ENCODE measurements around the gene OSBPL2. TPM values are rescaled to one million over a fixed set of nuclear protein-coding genes. Genes with fewer than 3 reads are reported as not detected.

The OSBPL2 gene
- total and polyA plus RNA-seq, 2 donors (not counting 3 experiments of a cell fraction or from before 2014, with no cell fraction given), result 13.1 to 33.0 TPM

DNA sequence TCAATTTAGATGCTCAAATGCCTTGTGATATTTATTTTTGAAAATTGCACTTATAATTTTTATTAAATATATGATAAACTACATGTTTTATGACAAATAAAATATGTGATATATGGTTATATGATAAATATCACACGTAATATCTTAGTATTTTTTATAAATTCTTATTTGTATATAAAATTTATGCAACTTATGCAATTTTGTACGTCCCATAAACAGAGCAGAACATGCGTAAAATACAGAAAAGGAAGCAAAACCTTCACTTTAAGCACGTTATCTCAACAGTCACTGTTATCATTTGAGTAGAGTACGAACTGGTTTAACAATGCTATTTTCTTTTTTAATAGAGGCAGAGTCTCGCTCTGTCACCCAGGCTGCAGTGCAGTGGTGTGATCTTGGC lies 48.8 kb downstream of the OSBPL2 start:
- POLR2A ChIA-PET, result no interaction called here

More for the DNA sequence above, 48.8 kb downstream of the OSBPL2 start:
- no TSS peak for BruUV-seq (replicated peaks)
- Histone ChIP-seq H3K79me2 (ENCODE audit: control insufficient read depth, insufficient read depth, low read length) (no peaks in the 10 kb centered on the region), H2AFZ (ENCODE audit: low read depth, low read length) (no peak overlapping the region), H4K20me1 (replicated peaks; ENCODE audit: control insufficient read depth, extremely low read depth, insufficient read depth, low read length) (no peaks in the 10 kb centered on the region), H3K36me3 (ENCODE audit: control insufficient read depth in 2 of 2, extremely low read depth in 1 of 2, insufficient read depth in 2 of 2, low read length in 2 of 2) (peaks cover 2 to 15% of the 10 kb centered on the region in 2 experiments), H3K27ac (ENCODE audit: insufficient read depth, low read depth, low read length) (peak overlapping the region; percentile 91), H3K4me1 (ENCODE audit: control insufficient read depth, extremely low read depth, insufficient read depth, low read length) (peaks cover 19% of the 10 kb centered on the region), H3K4me3 (replicated peaks in 1 of 3; ENCODE audit: insufficient read depth in 1 of 3, low read depth in 1 of 3, low read length in 3 of 3) (no peak overlapping the region), H3K9me1 (replicated peaks; ENCODE audit: control insufficient read depth, extremely low read depth, insufficient read depth, low read length) (no peaks in the 10 kb centered on the region), H3K9me3 (replicated peaks; ENCODE audit: control insufficient read depth, insufficient read depth, low read length) (no peaks in the 10 kb centered on the region), H3K27me3 (ENCODE audit: control insufficient read depth in 2 of 2, insufficient read depth in 2 of 2, low read length in 2 of 2) (no peaks in the 10 kb centered on the region), H3K4me2 (ENCODE audit: insufficient read depth, low read length) (no peak overlapping the region), H3K9ac (replicated peaks; ENCODE audit: extremely low read depth, insufficient read depth, low read length) (no peak overlapping the region)
- FAIRE-seq (no peak), DNase-seq (ENCODE audit: low read depth, low spot score) (no peak)
- intact Hi-C loops (cut with micrococcal nuclease), result loop anchor here (5.0 kb wide), 1 partner anchor 85 kb away; no protein-coding TSS in a partner anchor
- CTCF ChIA-PET, result no interaction called here
- dilution Hi-C loops (cut with MboI; ENCODE audit: extremely low pct_ligation_motif_present, low sequenced_read_pairs), result no loop called here
- TF ChIP-seq MYC (IDR thresholded peaks at IDR 0.05; ENCODE audit: low read depth, low read length) (no peak), JUN (IDR thresholded peaks at IDR 0.05; ENCODE audit: borderline replicate concordance, insufficient read depth, insufficient read length, low read depth) (no peak), EZH2 (IDR thresholded peaks at IDR 0.05; ENCODE audit: borderline replicate concordance, low read depth, low read length, severe bottlenecking) (no peak), FOS (IDR thresholded peaks at IDR 0.05; ENCODE audit: borderline replicate concordance, insufficient read depth, low read length) (no peak), GATA2 (IDR thresholded peaks at IDR 0.05; ENCODE audit: insufficient read depth, insufficient read length, low read depth, low read length) (no peak), POLR2A (IDR thresholded peaks at IDR 0.05; ENCODE audit: low read depth, low read length) (no peak), POLR2AphosphoS5 (IDR thresholded peaks at IDR 0.05; ENCODE audit: insufficient read depth, low read depth, low read length) (no peak)
- TF ChIP-seq, protein P1, sequence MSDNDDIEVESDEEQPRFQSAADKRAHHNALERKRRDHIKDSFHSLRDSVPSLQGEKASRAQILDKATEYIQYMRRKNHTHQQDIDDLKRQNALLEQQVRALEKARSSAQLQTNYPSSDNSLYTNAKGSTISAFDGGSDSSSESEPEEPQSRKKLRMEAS (IDR thresholded peaks at IDR 0.05; ENCODE audit: insufficient read depth, insufficient read length), result no peak
- TF ChIP-seq, protein P2, sequence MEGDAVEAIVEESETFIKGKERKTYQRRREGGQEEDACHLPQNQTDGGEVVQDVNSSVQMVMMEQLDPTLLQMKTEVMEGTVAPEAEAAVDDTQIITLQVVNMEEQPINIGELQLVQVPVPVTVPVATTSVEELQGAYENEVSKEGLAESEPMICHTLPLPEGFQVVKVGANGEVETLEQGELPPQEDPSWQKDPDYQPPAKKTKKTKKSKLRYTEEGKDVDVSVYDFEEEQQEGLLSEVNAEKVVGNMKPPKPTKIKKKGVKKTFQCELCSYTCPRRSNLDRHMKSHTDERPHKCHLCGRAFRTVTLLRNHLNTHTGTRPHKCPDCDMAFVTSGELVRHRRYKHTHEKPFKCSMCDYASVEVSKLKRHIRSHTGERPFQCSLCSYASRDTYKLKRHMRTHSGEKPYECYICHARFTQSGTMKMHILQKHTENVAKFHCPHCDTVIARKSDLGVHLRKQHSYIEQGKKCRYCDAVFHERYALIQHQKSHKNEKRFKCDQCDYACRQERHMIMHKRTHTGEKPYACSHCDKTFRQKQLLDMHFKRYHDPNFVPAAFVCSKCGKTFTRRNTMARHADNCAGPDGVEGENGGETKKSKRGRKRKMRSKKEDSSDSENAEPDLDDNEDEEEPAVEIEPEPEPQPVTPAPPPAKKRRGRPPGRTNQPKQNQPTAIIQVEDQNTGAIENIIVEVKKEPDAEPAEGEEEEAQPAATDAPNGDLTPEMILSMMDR (IDR thresholded peaks at IDR 0.05; ENCODE audit: extremely low read depth in 1 of 2, insufficient read depth in 1 of 2, low read depth in 1 of 2, low read length in 2 of 2), result no peak

Data from endothelial cell of umbilical vein (primary cell).